ENCODE results near the gene ZNRF2. TPM values are rescaled to one million over a fixed set of nuclear protein-coding genes. Genes with fewer than 3 reads are reported as not detected.

ZNRF2 gene
- polyA plus RNA-seq, 1 of the 3 experiments (the other 2 are of a cell fraction), result 4.0 TPM

DNA sequence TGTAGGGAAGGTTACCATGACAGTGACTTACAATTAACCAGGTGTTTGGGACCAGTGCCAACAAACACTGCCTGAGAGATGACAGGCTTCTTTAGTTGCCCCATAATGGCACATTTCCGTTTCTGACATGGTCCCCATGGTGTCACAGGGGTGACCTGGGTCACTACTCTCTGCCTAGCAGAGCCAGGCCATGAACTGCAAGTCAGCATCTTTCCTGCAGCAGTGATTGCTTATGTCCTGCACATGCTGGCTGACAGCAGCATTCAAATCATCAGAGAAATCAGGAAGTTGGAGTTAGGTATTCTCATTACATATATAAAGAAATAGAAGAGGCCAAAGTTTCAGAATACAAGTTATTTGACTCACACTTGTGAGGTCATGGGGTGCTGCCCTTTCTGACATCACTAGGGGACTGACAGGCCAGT, 47.1 kb upstream of the ZNRF2 start (continued):
- TF ChIP-seq, protein P1, sequence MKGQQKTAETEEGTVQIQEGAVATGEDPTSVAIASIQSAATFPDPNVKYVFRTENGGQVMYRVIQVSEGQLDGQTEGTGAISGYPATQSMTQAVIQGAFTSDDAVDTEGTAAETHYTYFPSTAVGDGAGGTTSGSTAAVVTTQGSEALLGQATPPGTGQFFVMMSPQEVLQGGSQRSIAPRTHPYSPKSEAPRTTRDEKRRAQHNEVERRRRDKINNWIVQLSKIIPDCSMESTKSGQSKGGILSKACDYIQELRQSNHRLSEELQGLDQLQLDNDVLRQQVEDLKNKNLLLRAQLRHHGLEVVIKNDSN (IDR thresholded peaks at IDR 0.05; ENCODE audit: borderline replicate concordance, low read depth), result no peak
- TF ChIP-seq ELF1 (IDR thresholded peaks at IDR 0.05) (no peak), RAD21 (IDR thresholded peaks at IDR 0.05; ENCODE audit: low read length) (no peak), CHD2 (IDR thresholded peaks at IDR 0.05; ENCODE audit: low read length, partially characterized antibody) (no peak), POLR2AphosphoS5 (IDR thresholded peaks at IDR 0.05; ENCODE audit: low read depth, low read length) (no peak), EZH2phosphoT487 (IDR thresholded peaks at IDR 0.05; ENCODE audit: borderline replicate concordance, low read depth) (no peak)

DNA sequence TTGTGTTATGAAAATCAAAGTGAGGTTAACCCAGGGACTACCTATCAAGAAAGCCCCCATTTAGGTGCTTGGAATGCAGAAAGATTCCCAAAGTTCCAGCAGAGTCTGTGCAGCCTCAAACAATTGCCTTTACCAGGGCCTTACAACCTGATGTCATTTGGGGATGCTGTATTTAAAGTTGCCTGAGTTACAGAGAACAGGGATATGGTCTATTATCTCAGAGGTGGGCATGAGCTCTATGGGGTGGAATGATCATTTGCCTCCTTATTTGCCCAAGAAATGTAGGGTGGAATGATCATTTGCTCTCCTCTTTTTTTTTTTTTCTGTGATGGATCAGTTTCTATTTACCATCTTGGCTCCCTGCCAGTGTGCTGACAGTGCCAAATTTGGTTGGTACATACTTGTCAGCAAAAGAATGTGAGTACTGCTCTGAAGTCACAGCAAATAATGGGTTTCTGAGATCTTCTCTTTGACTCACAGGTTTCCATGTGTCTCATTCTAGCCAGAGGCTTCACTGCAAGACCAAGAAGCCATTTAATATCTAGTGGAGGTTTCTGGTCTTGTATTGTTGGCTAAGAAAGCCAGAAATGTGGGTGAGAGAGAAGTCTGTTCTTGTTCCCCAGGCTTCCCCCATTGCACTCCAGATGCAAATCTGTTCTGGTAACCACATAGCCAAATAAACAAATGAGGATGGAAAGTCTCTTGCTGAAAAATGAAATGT, 45.5 kb upstream of the ZNRF2 start:
- POLR2A ChIA-PET, result no interaction called here

More for the DNA sequence above, 45.5 kb upstream of the ZNRF2 start:
- peaks cover 0 to 5% of the 10 kb centered on the region in 2 experiments; a peak in 2 of 4 replicates for H3K4me1 ChIP-seq (ENCODE audit: control insufficient read depth in 1 of 2, insufficient read depth in 2 of 2, low read depth in 1 of 2, low read length in 1 of 2)
- DNase-seq, result no peak
- no peaks in the 10 kb centered on the region for H3K9me2 ChIP-seq
- H3K4me3 ChIP-seq (ENCODE audit: low read depth in 2 of 2, low read length in 1 of 2), result no peak overlapping the region
- no peaks in the 10 kb centered on the region for H3K79me2 ChIP-seq (ENCODE audit: insufficient read depth)
- H3K9me3 ChIP-seq, result no peaks in the 10 kb centered on the region; the same call in 1 of the 2 replicates
- TF ChIP-seq FOSL2 (IDR thresholded peaks at IDR 0.05; ENCODE audit: borderline replicate concordance, low read depth), result 0 out of 2 replicates have a peak, but pooled peaks have one; percentile 10
- peak; percentile 95 for TF ChIP-seq NFIC (IDR thresholded peaks at IDR 0.05; ENCODE audit: borderline replicate concordance)
- TF ChIP-seq, protein P2, sequence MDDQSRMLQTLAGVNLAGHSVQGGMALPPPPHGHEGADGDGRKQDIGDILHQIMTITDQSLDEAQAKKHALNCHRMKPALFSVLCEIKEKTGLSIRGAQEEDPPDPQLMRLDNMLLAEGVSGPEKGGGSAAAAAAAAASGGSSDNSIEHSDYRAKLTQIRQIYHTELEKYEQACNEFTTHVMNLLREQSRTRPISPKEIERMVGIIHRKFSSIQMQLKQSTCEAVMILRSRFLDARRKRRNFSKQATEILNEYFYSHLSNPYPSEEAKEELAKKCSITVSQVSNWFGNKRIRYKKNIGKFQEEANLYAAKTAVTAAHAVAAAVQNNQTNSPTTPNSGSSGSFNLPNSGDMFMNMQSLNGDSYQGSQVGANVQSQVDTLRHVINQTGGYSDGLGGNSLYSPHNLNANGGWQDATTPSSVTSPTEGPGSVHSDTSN (IDR thresholded peaks at IDR 0.05), result peak; percentile 75
- TF ChIP-seq, protein P3, sequence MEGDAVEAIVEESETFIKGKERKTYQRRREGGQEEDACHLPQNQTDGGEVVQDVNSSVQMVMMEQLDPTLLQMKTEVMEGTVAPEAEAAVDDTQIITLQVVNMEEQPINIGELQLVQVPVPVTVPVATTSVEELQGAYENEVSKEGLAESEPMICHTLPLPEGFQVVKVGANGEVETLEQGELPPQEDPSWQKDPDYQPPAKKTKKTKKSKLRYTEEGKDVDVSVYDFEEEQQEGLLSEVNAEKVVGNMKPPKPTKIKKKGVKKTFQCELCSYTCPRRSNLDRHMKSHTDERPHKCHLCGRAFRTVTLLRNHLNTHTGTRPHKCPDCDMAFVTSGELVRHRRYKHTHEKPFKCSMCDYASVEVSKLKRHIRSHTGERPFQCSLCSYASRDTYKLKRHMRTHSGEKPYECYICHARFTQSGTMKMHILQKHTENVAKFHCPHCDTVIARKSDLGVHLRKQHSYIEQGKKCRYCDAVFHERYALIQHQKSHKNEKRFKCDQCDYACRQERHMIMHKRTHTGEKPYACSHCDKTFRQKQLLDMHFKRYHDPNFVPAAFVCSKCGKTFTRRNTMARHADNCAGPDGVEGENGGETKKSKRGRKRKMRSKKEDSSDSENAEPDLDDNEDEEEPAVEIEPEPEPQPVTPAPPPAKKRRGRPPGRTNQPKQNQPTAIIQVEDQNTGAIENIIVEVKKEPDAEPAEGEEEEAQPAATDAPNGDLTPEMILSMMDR (IDR thresholded peaks at IDR 0.05), result no peak
- peak in 1 of 2 experiments; percentile 36; a peak in 1 of 4 replicates for TF ChIP-seq EP300 (IDR thresholded peaks at IDR 0.05; ENCODE audit: borderline replicate concordance in 1 of 2, low read depth in 1 of 2, low read length in 1 of 2)
- TF ChIP-seq TCF12 (IDR thresholded peaks at IDR 0.05), result peak; percentile 60
- TF ChIP-seq EZH2phosphoT487 (IDR thresholded peaks at IDR 0.05; ENCODE audit: borderline replicate concordance, low read depth), result no peak
- TF ChIP-seq POLR2AphosphoS5 (IDR thresholded peaks at IDR 0.05; ENCODE audit: low read depth, low read length), result no peak
- TF ChIP-seq, protein P4, sequence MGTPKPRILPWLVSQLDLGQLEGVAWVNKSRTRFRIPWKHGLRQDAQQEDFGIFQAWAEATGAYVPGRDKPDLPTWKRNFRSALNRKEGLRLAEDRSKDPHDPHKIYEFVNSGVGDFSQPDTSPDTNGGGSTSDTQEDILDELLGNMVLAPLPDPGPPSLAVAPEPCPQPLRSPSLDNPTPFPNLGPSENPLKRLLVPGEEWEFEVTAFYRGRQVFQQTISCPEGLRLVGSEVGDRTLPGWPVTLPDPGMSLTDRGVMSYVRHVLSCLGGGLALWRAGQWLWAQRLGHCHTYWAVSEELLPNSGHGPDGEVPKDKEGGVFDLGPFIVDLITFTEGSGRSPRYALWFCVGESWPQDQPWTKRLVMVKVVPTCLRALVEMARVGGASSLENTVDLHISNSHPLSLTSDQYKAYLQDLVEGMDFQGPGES (IDR thresholded peaks at IDR 0.05; ENCODE audit: low read depth, low read length), result no peak
- no peak overlapping the region; a peak in 1 of 4 replicates for H3K27ac ChIP-seq (ENCODE audit: low read depth in 2 of 2, low read length in 1 of 2)
- no peaks in the 10 kb centered on the region for H4K20me1 ChIP-seq (ENCODE audit: insufficient read depth)
- H3K4me2 ChIP-seq, result no peak overlapping the region
- H3K9ac ChIP-seq, result no peak overlapping the region
- H3K36me3 ChIP-seq (replicated peaks in 1 of 2; ENCODE audit: control insufficient read depth in 1 of 2, insufficient read depth in 2 of 2, low read length in 1 of 2), result no peaks in the 10 kb centered on the region
- H2AFZ ChIP-seq (ENCODE audit: low read depth), result no peak overlapping the region
- H3K27me3 ChIP-seq (ENCODE audit: insufficient read depth), result no peaks in the 10 kb centered on the region
- peaks cover 8% of the 10 kb centered on the region for H3F3A ChIP-seq (replicated peaks; ENCODE audit: insufficient read depth)
- CTCF ChIA-PET, result interaction anchor here (1.0 to 1.8 kb wide), 3 partner anchors 13 to 310 kb away, joined by 3 to 4 read pairs (median 4); no protein-coding TSS in a partner anchor
